ENCODE data around the gene PAXX. TPM values are rescaled to one million over a fixed set of nuclear protein-coding genes. Genes with fewer than 3 reads are reported as not detected.

The PAXX gene
- polyA plus RNA-seq, 1 donor from 2014 or later = 276 TPM

DNA sequence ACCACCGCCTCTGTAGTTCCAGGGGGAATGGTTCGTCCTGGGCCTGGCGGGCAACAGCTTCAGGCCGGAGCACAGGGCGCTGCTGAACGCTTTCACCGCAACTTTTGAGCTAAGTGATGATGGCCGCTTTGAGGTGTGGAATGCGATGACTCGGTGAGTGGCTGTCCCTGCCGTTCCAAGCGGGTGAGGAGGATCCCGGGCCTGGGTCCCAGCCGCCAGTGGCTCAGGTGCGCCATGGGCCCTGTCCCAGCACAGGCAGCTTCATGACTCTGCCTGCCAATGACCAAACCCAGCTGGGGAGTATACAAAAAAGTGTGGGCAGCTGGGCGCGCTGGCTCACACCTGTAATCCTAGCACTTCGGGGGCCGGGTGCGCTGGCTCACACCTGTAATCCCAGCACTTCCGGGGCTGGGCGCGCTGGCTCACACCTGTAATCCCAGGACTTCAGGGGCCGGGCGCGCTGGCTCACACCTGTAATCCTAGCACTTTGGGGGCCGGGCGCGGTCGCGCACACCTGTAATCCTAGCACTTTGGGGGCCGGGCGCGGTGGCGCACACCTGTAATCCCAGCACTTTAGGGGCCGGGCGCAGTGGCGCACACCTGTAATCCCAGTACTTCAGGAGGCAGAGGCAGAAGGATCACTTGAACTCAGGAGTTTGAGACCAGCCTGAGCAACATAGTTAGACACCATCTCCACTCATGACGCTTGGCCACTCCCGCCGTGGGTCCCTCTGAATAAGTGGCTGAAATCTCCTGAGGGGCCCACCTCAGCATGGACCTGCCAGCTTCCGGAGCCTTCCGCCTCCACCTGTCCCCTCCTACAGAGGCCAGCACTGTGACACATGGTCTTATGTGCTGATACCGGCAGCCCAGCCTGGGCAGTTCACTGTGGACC lies 39.1 kb upstream of the PAXX start:
- H3K9ac ChIP-seq (ENCODE audit: low read length) = no peak overlapping the region
- H3K27ac ChIP-seq (ENCODE audit: low read length) = no peak overlapping the region
- H3K79me2 ChIP-seq (replicated peaks; ENCODE audit: insufficient read depth, low read length) = no peaks in the 10 kb centered on the region
- TF ChIP-seq TAF1 (IDR thresholded peaks at IDR 0.05; ENCODE audit: low read depth) (no peak), RAD21 (conservative IDR thresholded peaks at IDR 0.05) (no peak), EZH2 (IDR thresholded peaks at IDR 0.05; ENCODE audit: borderline replicate concordance, insufficient read depth, low read length, poor library complexity, severe bottlenecking) (no peak), POLR2AphosphoS5 (IDR thresholded peaks at IDR 0.05) (no peak), CTCF (IDR thresholded peaks at IDR 0.05; ENCODE audit: poor library complexity, severe bottlenecking) (no peak), SMC3 (conservative IDR thresholded peaks at IDR 0.05; ENCODE audit: poor library complexity) (no peak), REST (IDR thresholded peaks at IDR 0.05; ENCODE audit: borderline replicate concordance) (no peak), MXI1 (conservative IDR thresholded peaks at IDR 0.05; ENCODE audit: poor library complexity, severe bottlenecking) (no peak), EP300 (conservative IDR thresholded peaks at IDR 0.05; ENCODE audit: poor library complexity, severe bottlenecking) (no peak)
- H3K4me2 ChIP-seq (ENCODE audit: low read length) = no peak overlapping the region
- H3F3A ChIP-seq (ENCODE audit: insufficient read depth, low read length, poor library complexity, severe bottlenecking) = no peaks in the 10 kb centered on the region
- no peaks in the 10 kb centered on the region for H3K36me3 ChIP-seq (ENCODE audit: insufficient read depth, low read length)
- no peaks in the 10 kb centered on the region for H3K9me2 ChIP-seq (ENCODE audit: insufficient read depth, low read length)
- no peaks in the 10 kb centered on the region for H3K27me3 ChIP-seq (ENCODE audit: insufficient read depth, low read depth, low read length)
- H3K4me3 ChIP-seq (ENCODE audit: low read length) = no peak overlapping the region
- no peaks in the 10 kb centered on the region for H4K20me1 ChIP-seq (ENCODE audit: insufficient read depth)
- no peaks in the 10 kb centered on the region for H3K9me3 ChIP-seq (ENCODE audit: low read length)
- H2AFZ ChIP-seq (ENCODE audit: low read depth, low read length) = no peak overlapping the region

- Histone ChIP-seq H3K4me3 (ENCODE audit: low read length) (no peak overlapping the region), H3K36me3 (ENCODE audit: insufficient read depth, low read length) (no peaks in the 10 kb centered on the region), H3K27ac (ENCODE audit: low read length) (no peak overlapping the region), H3K27me3 (ENCODE audit: insufficient read depth, low read depth, low read length) (no peaks in the 10 kb centered on the region), H3K4me2 (ENCODE audit: low read length) (no peak overlapping the region), H3K79me2 (replicated peaks; ENCODE audit: insufficient read depth, low read length) (no peaks in the 10 kb centered on the region), H3K9ac (ENCODE audit: low read length) (no peak overlapping the region), H3F3A (ENCODE audit: insufficient read depth, low read length, poor library complexity, severe bottlenecking) (no peaks in the 10 kb centered on the region), H3K9me3 (ENCODE audit: low read length) (no peaks in the 10 kb centered on the region), H2AFZ (ENCODE audit: low read depth, low read length) (no peak overlapping the region), H3K9me2 (ENCODE audit: insufficient read depth, low read length) (no peaks in the 10 kb centered on the region), H4K20me1 (ENCODE audit: insufficient read depth) (no peaks in the 10 kb centered on the region)
- TF ChIP-seq REST (IDR thresholded peaks at IDR 0.05; ENCODE audit: borderline replicate concordance) (no peak), TAF1 (IDR thresholded peaks at IDR 0.05; ENCODE audit: low read depth) (no peak), POLR2AphosphoS5 (IDR thresholded peaks at IDR 0.05) (no peak), EP300 (conservative IDR thresholded peaks at IDR 0.05; ENCODE audit: poor library complexity, severe bottlenecking) (no peak), SMC3 (conservative IDR thresholded peaks at IDR 0.05; ENCODE audit: poor library complexity) (no peak), CTCF (IDR thresholded peaks at IDR 0.05; ENCODE audit: poor library complexity, severe bottlenecking) (no peak), EZH2 (IDR thresholded peaks at IDR 0.05; ENCODE audit: borderline replicate concordance, insufficient read depth, low read length, poor library complexity, severe bottlenecking) (no peak), RAD21 (conservative IDR thresholded peaks at IDR 0.05) (no peak), MXI1 (conservative IDR thresholded peaks at IDR 0.05; ENCODE audit: poor library complexity, severe bottlenecking) (no peak)
These were observed 38.4 kb upstream of the PAXX start for GRCh38 chr9:136953771-136954269.

All from neural cell (in vitro differentiated cells).